ENCODE measurements around the gene CDC42EP5. TPM values are rescaled to one million over a fixed set of nuclear protein-coding genes. Genes with fewer than 3 reads are reported as not detected.

CDC42EP5 gene
- polyA plus RNA-seq, 3 donors: not detected

GRCh38 chr19:54521022-54521859 is 48.1 kb upstream of the CDC42EP5 start:
- H3K79me2 ChIP-seq (ENCODE audit: insufficient read depth, low read length): no peaks in the 10 kb centered on the region
- peak; percentile 3 to 28 (median 27) for DNase-seq
- Mint-ChIP-seq H3K36me3 (no peaks in the 10 kb centered on the region), H3K4me3 (peak overlapping the region in 1 of 2 donors; percentile 89), H3K27me3 (ENCODE audit: low read depth in 3 of 3) (peaks cover 67 to 81% (median 68%) of the 10 kb centered on the region in 3 donors), H3K9me3 (peaks cover 0 to 2% (median 0%) of the 10 kb centered on the region in 7 donors), H3K4me1 (peaks cover 23% of the 10 kb centered on the region), H3K27ac (peak overlapping the region in 3 of 7 donors; percentile 9 to 82 (median 77))
- intact Hi-C loops (cut with micrococcal nuclease): loop anchor here in 1 of 2 donors (10.0 kb wide), 1 partner anchor 254 kb away; no protein-coding TSS in a partner anchor
- H3K9ac ChIP-seq (ENCODE audit: insufficient read depth, low read length, poor library complexity, severe bottlenecking): no peak overlapping the region
- H3K36me3 ChIP-seq (replicated peaks in 1 of 2; ENCODE audit: control insufficient read depth in 1 of 2, insufficient read depth in 2 of 2, low read length in 2 of 2): no peaks in the 10 kb centered on the region
- peak overlapping the region in 1 of 3 experiments; percentile 49 for H3K4me3 ChIP-seq (replicated peaks in 1 of 3; ENCODE audit: low read depth in 2 of 3, low read length in 3 of 3)
- no peaks in the 10 kb centered on the region for H4K20me1 ChIP-seq (ENCODE audit: insufficient read depth, low read length)
- no peak for TF ChIP-seq CTCF (IDR thresholded peaks at IDR 0.05)
- peaks cover 36 to 51% of the 10 kb centered on the region in 2 donors for H3K27me3 ChIP-seq (ENCODE audit: control insufficient read depth in 2 of 2, insufficient read depth in 2 of 2, low read length in 2 of 2)
- peak overlapping the region; percentile 57 for H3K4me2 ChIP-seq (replicated peaks; ENCODE audit: extremely low read depth, low read length, poor library complexity, severe bottlenecking)
- 20% methylated on average over 12 of the region's 18 CpGs for WGBS (ENCODE audit: insufficient coverage)
- no peak overlapping the region for H3K27ac ChIP-seq (ENCODE audit: low read depth in 1 of 2, low read length in 2 of 2)
- peaks cover 15 to 21% of the 10 kb centered on the region in 2 donors for H3K4me1 ChIP-seq (ENCODE audit: control insufficient read depth in 1 of 2, insufficient read depth in 2 of 2, low read length in 2 of 2)
- no peak overlapping the region for H2AFZ ChIP-seq (ENCODE audit: insufficient read depth, low read depth, low read length, poor library complexity, severe bottlenecking)
- no peaks in the 10 kb centered on the region for H3K9me3 ChIP-seq (replicated peaks in 1 of 2; ENCODE audit: control insufficient read depth in 1 of 2, insufficient read depth in 1 of 2, low read length in 2 of 2)

GRCh38 chr19:54518844-54519243 is 45.7 kb upstream of the CDC42EP5 start:
- H3K27me3 Mint-ChIP-seq (ENCODE audit: low read depth in 3 of 3): peaks cover 68 to 82% (median 69%) of the 10 kb centered on the region in 3 donors
- no peaks in the 10 kb centered on the region for H4K20me1 ChIP-seq (ENCODE audit: insufficient read depth, low read length)
- no peak overlapping the region for H3K9ac ChIP-seq (ENCODE audit: insufficient read depth, low read length, poor library complexity, severe bottlenecking)
- H3K4me1 ChIP-seq (ENCODE audit: control insufficient read depth in 1 of 2, insufficient read depth in 2 of 2, low read length in 2 of 2): peaks cover 15 to 21% of the 10 kb centered on the region in 2 donors
- peaks cover 0 to 2% (median 0%) of the 10 kb centered on the region in 7 donors for H3K9me3 Mint-ChIP-seq
- no peak overlapping the region for H3K4me2 ChIP-seq (replicated peaks; ENCODE audit: extremely low read depth, low read length, poor library complexity, severe bottlenecking)
- no CpG with 5 or more reads among the region's 5 CpGs for WGBS (ENCODE audit: insufficient coverage)
- no peaks in the 10 kb centered on the region for H3K36me3 Mint-ChIP-seq
- H3K79me2 ChIP-seq (ENCODE audit: insufficient read depth, low read length): no peaks in the 10 kb centered on the region
- H3K27ac ChIP-seq (ENCODE audit: low read depth in 1 of 2, low read length in 2 of 2): no peak overlapping the region
- H3K4me1 Mint-ChIP-seq: peaks cover 23% of the 10 kb centered on the region
- no peaks in the 10 kb centered on the region for H3K9me3 ChIP-seq (replicated peaks in 1 of 2; ENCODE audit: control insufficient read depth in 1 of 2, insufficient read depth in 1 of 2, low read length in 2 of 2)
- H3K4me3 Mint-ChIP-seq: peak overlapping the region in 1 of 2 donors; percentile 64
- H3K36me3 ChIP-seq (replicated peaks in 1 of 2; ENCODE audit: control insufficient read depth in 1 of 2, insufficient read depth in 2 of 2, low read length in 2 of 2): no peaks in the 10 kb centered on the region
- intact Hi-C loops (cut with micrococcal nuclease): no loop called here
- DNase-seq: no peak
- no peak overlapping the region for H3K27ac Mint-ChIP-seq
- peaks cover 31 to 56% of the 10 kb centered on the region in 2 donors for H3K27me3 ChIP-seq (ENCODE audit: control insufficient read depth in 2 of 2, insufficient read depth in 2 of 2, low read length in 2 of 2)
- H2AFZ ChIP-seq (ENCODE audit: insufficient read depth, low read depth, low read length, poor library complexity, severe bottlenecking): no peak overlapping the region
- TF ChIP-seq CTCF (IDR thresholded peaks at IDR 0.05): no peak
- H3K4me3 ChIP-seq (replicated peaks in 1 of 3; ENCODE audit: low read depth in 2 of 3, low read length in 3 of 3): no peak overlapping the region

All from CD14-positive monocyte (primary cell).